Ishikawa (cell line): ENCODE data around the gene SCG2.

Experiments
- CEBPB ChIP-seq: IDR thresholded peaks from 2 replicates; pipeline ENCODE4 v1.6.1; 2012
- CREB1 ChIP-seq: IDR thresholded peaks from 2 replicates; pipeline ENCODE4 v1.6.1; 2012; ENCODE audit warnings: low read depth
- EGR1 ChIP-seq: IDR thresholded peaks from 2 replicates; pipeline ENCODE4 v1.6.1; 2012
- EP300 ChIP-seq: IDR thresholded peaks from 2 replicates; pipeline ENCODE4 v1.6.1; 2012; ENCODE audit warnings: borderline replicate concordance
- FOXM1 ChIP-seq: IDR thresholded peaks from 2 replicates; pipeline ENCODE4 v1.6.1; 2012; ENCODE audit warnings: low read depth, borderline replicate concordance
- RAD21 ChIP-seq: IDR thresholded peaks from 2 replicates; pipeline ENCODE4 v1.6.1; 2012; ENCODE audit warnings: low read depth
- TAF1 ChIP-seq: IDR thresholded peaks from 2 replicates; pipeline ENCODE4 v1.6.1; 2012; ENCODE audit warnings: low read depth, mild to moderate bottlenecking
- TF ChIP-seq, protein P1 (sequence below): IDR thresholded peaks from 2 replicates; pipeline ENCODE4 v1.6.1; 2012; ENCODE audit warnings: low read depth, mild to moderate bottlenecking
- TF ChIP-seq, protein P2 (sequence below): IDR thresholded peaks from 2 replicates; pipeline ENCODE4 v1.6.1; 2012
- TF ChIP-seq, protein P3 (sequence below): IDR thresholded peaks from 2 replicates; pipeline ENCODE4 v1.6.1; 2012

DNA sequence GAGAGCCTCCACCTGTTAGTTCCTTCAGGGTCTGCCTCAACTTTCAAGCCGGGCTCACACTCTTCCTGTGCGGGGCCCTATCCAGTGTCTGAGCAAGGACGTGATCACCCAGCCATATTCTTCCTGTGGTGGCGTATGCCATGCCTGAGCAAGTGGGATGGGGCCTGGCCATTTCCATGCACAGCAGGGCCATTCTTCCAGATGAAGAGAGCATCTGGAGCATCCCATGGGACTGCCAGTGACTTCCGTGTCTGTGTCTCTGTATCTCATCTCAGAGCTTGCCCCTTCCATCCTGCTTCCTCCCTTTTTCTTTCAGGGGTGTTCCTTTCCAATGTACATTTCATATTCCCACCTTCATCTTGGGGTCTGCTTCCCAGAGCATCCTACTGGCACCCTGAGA is 20.2 kb downstream of the SCG2 start:
- TF ChIP-seq CEBPB = no peak
- TF ChIP-seq, protein P1, sequence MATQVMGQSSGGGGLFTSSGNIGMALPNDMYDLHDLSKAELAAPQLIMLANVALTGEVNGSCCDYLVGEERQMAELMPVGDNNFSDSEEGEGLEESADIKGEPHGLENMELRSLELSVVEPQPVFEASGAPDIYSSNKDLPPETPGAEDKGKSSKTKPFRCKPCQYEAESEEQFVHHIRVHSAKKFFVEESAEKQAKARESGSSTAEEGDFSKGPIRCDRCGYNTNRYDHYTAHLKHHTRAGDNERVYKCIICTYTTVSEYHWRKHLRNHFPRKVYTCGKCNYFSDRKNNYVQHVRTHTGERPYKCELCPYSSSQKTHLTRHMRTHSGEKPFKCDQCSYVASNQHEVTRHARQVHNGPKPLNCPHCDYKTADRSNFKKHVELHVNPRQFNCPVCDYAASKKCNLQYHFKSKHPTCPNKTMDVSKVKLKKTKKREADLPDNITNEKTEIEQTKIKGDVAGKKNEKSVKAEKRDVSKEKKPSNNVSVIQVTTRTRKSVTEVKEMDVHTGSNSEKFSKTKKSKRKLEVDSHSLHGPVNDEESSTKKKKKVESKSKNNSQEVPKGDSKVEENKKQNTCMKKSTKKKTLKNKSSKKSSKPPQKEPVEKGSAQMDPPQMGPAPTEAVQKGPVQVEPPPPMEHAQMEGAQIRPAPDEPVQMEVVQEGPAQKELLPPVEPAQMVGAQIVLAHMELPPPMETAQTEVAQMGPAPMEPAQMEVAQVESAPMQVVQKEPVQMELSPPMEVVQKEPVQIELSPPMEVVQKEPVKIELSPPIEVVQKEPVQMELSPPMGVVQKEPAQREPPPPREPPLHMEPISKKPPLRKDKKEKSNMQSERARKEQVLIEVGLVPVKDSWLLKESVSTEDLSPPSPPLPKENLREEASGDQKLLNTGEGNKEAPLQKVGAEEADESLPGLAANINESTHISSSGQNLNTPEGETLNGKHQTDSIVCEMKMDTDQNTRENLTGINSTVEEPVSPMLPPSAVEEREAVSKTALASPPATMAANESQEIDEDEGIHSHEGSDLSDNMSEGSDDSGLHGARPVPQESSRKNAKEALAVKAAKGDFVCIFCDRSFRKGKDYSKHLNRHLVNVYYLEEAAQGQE = no peak
- TF ChIP-seq, protein P2, sequence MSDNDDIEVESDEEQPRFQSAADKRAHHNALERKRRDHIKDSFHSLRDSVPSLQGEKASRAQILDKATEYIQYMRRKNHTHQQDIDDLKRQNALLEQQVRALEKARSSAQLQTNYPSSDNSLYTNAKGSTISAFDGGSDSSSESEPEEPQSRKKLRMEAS = no peak
- TF ChIP-seq EP300 = no peak
- no peak for TF ChIP-seq RAD21
- no peak for TF ChIP-seq CREB1
- no peak for TF ChIP-seq TAF1
- TF ChIP-seq, protein P3, sequence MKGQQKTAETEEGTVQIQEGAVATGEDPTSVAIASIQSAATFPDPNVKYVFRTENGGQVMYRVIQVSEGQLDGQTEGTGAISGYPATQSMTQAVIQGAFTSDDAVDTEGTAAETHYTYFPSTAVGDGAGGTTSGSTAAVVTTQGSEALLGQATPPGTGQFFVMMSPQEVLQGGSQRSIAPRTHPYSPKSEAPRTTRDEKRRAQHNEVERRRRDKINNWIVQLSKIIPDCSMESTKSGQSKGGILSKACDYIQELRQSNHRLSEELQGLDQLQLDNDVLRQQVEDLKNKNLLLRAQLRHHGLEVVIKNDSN = no peak
- no peak for TF ChIP-seq FOXM1
- no peak for TF ChIP-seq EGR1
